ENCODE data around the gene STYX.
A peak's percentile ranks its signal among the peaks of the same experiment; 100 is the strongest.

DNA sequence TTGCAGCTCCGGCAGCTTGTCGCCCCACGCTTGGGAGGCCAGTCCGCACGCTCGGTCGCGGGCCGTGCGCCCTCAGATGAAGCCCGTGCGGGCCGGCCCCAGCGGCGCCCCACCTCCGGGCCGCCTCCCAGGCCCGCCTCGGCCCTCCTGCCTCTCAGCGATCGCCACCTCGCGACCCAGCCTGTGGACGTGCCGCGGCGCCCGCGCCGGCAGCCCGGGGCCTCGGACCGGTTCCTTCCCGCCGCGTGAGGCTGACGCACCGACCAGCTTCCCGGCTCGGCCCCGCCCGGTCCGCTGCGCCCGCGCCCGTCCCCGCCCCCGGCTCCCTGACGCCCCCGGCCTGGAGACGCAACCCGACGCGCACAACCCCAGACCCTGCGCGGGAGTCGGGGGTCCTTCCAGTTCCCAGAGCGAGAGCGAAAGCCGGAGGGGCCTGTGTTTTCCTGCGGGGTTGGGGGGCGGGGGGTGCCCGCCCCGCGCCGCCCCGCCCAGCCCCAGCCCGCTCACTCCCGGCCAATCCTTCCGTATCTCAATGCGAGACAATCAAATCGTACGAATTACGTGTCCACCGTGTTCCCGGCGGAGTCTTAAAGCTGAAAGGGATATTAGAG lies 34.4 kb upstream of the STYX start, which contains the start of gene ERO1A:
- no peak; the same call in 1 of the 2 replicates for TF ChIP-seq MAX (IDR thresholded peaks at IDR 0.05)
- TF ChIP-seq POLR2AphosphoS5 (IDR thresholded peaks at IDR 0.05; ENCODE audit: low read depth, low read length), result peak; percentile 72
- no peak for TF ChIP-seq ZNF274 (IDR thresholded peaks at IDR 0.05; ENCODE audit: low read depth, low read length)
- peak; percentile 59 for TF ChIP-seq POLR2A (IDR thresholded peaks at IDR 0.05; ENCODE audit: borderline replicate concordance, extremely low read depth, insufficient read depth, insufficient read length)
- TF ChIP-seq, protein P1, sequence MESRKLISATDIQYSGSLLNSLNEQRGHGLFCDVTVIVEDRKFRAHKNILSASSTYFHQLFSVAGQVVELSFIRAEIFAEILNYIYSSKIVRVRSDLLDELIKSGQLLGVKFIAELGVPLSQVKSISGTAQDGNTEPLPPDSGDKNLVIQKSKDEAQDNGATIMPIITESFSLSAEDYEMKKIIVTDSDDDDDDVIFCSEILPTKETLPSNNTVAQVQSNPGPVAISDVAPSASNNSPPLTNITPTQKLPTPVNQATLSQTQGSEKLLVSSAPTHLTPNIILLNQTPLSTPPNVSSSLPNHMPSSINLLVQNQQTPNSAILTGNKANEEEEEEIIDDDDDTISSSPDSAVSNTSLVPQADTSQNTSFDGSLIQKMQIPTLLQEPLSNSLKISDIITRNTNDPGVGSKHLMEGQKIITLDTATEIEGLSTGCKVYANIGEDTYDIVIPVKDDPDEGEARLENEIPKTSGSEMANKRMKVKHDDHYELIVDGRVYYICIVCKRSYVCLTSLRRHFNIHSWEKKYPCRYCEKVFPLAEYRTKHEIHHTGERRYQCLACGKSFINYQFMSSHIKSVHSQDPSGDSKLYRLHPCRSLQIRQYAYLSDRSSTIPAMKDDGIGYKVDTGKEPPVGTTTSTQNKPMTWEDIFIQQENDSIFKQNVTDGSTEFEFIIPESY (IDR thresholded peaks at IDR 0.05; ENCODE audit: extremely low read depth, insufficient replicate concordance, low read length), result no peak
- TF ChIP-seq, protein P2, sequence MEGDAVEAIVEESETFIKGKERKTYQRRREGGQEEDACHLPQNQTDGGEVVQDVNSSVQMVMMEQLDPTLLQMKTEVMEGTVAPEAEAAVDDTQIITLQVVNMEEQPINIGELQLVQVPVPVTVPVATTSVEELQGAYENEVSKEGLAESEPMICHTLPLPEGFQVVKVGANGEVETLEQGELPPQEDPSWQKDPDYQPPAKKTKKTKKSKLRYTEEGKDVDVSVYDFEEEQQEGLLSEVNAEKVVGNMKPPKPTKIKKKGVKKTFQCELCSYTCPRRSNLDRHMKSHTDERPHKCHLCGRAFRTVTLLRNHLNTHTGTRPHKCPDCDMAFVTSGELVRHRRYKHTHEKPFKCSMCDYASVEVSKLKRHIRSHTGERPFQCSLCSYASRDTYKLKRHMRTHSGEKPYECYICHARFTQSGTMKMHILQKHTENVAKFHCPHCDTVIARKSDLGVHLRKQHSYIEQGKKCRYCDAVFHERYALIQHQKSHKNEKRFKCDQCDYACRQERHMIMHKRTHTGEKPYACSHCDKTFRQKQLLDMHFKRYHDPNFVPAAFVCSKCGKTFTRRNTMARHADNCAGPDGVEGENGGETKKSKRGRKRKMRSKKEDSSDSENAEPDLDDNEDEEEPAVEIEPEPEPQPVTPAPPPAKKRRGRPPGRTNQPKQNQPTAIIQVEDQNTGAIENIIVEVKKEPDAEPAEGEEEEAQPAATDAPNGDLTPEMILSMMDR (IDR thresholded peaks at IDR 0.05 in 2 of 3, conservative IDR thresholded peaks at IDR 0.05 in 1 of 3; ENCODE audit: borderline replicate concordance in 1 of 3, insufficient read depth in 1 of 3, low read depth in 2 of 3, low read length in 2 of 3), result no peak
- TF ChIP-seq YY1 (IDR thresholded peaks at IDR 0.05; ENCODE audit: extremely low read depth, insufficient replicate concordance, low read depth, low read length), result no peak
- TF ChIP-seq SRF (IDR thresholded peaks at IDR 0.05; ENCODE audit: low read depth), result no peak
- TF ChIP-seq EZH2 (IDR thresholded peaks at IDR 0.05), result no peak
- TF ChIP-seq REST (IDR thresholded peaks at IDR 0.05; ENCODE audit: low read depth), result no peak
- TF ChIP-seq CEBPB (IDR thresholded peaks at IDR 0.05; ENCODE audit: low read depth), result no peak
- TF ChIP-seq RAD21 (IDR thresholded peaks at IDR 0.05; ENCODE audit: low read depth), result no peak
- no peak for TF ChIP-seq JUND (IDR thresholded peaks at IDR 0.05)
